GM12891 (cell line): ENCODE results near the gene MRPL11.
"Not testable (repeated sequence)": the region's sequence is repeated elsewhere in the genome, so short reads cannot be mapped to it uniquely, and the experiment has no call there.

ENCODE experiments used
- PAX5 ChIP-seq: IDR thresholded peaks from 2 replicates; pipeline ENCODE4 v1.6.1; 2011; ENCODE audit warnings: low read length, moderate library complexity, mild to moderate bottlenecking; ENCODE audit not compliant: insufficient read depth, severe bottlenecking
- POLR2A ChIP-seq: IDR thresholded peaks from 2 replicates; pipeline ENCODE4 v1.6.1; 2011; ENCODE audit warnings: low read depth, low read length, control low read depth
- POLR2AphosphoS5 ChIP-seq: IDR thresholded peaks from 2 replicates; pipeline ENCODE4 v1.6.1; 2011; ENCODE audit warnings: low read depth, low read length, control low read depth
- POU2F2 ChIP-seq: IDR thresholded peaks from 2 replicates; pipeline ENCODE4 v1.6.1; 2011; ENCODE audit warnings: low read depth, mild to moderate bottlenecking, control low read depth, low read length, moderate library complexity
- SPI1 ChIP-seq: IDR thresholded peaks from 2 replicates; pipeline ENCODE4 v1.6.1; 2011; ENCODE audit warnings: low read depth, low read length, control low read depth
- TAF1 ChIP-seq: IDR thresholded peaks from 2 replicates; pipeline ENCODE4 v1.6.1; 2011; ENCODE audit warnings: low read depth, low read length, control low read depth

GRCh38 chr11:66431871-66432329 lies 6.7 kb downstream of the MRPL11 start:
- TF ChIP-seq POLR2A, POLR2AphosphoS5, TAF1, POU2F2, SPI1, PAX5: not testable (repeated sequence)
